HepG2 (cell line): ENCODE measurements around the gene RTKN2. TPM values are rescaled to one million over a fixed set of nuclear protein-coding genes. Genes with fewer than 3 reads are reported as not detected.
A peak's percentile ranks its signal among the peaks of the same experiment; 100 is the strongest.

Experiments
- ATAC-seq: fragments of 200-7000 bp; cut with Tn5 transposase; 3 replicates; pipeline ENCODE4 v1.9.1; 2020; ENCODE audit warnings: mild to moderate bottlenecking, moderate library complexity
- BruUV-seq: library from RNA; stranded (reverse); fragments of 400-500 nt; replicated peaks from 2 replicates; lab custom pipeline; 2021; lab: Mats Ljungman, UMichigan
- CTCF ChIA-PET: fragments of 300-600 bp; formaldehyde crosslinking; extraction: SDS; loops from one replicate; lab custom pipeline; 2021; ENCODE audit warnings: low total read pairs, inconsistent platforms, low intra/inter-chr PET ratio; lab: Yijun Ruan, JAX
- POLR2A ChIA-PET: fragments of 350-600 bp; sonication (Branson Sonifier 250); formaldehyde crosslinking; loops from one replicate; lab custom pipeline; 2020; ENCODE audit warnings: antibody characterized with exemption, inconsistent platforms; lab: Yijun Ruan, JAX
- DNase-seq: peaks from one replicate; pipeline ENCODE4 v3.0.0-alpha.2; 2015; ENCODE audit warnings: low spot score
- FAIRE-seq: peaks from 3 replicates; lab custom pipeline; 2011; peaks lifted over from hg19 to GRCh38; lab: Jason Lieb, UNC
- H2AFZ ChIP-seq: one replicate; pipeline ENCODE4 v1.6.1; 2011; ENCODE audit warnings: low read length, inconsistent platforms
- H3K27ac ChIP-seq: fragments of 300-600 bp; 3 replicates; pipeline ENCODE4 v1.8.0; 2011; ENCODE audit warnings: mixed run types, mild to moderate bottlenecking, mixed read lengths, low read length, inconsistent platforms; ENCODE audit not compliant: insufficient read depth; ENCODE audit errors: extremely low read length
- H3K27me3 ChIP-seq, 2 experiments: fragments of 200-600 bp in 1 of 2; 2 replicates in 1 of 2; 3 replicates in 1 of 2; pipeline versions ENCODE4 v1.6.0 to v1.8.0; 2011; ENCODE audit warnings: low read length in 2 of 2, mild to moderate bottlenecking in 2 of 2, moderate library complexity in 2 of 2, inconsistent platforms in 1 of 2; ENCODE audit not compliant: insufficient read depth in 2 of 2, control insufficient read depth in 1 of 2
- H3K36me3 ChIP-seq, 2 experiments: fragments of 200-600 bp in 1 of 2; replicated peaks in 1 of 2; 2 replicates in 1 of 2; 3 replicates in 1 of 2; pipeline versions ENCODE4 v1.5.1 to v1.8.0; 2011; ENCODE audit warnings: low read length in 2 of 2, inconsistent platforms in 1 of 2; ENCODE audit not compliant: insufficient read depth in 2 of 2, control insufficient read depth in 1 of 2
- H3K4me1 ChIP-seq: 2 replicates; pipeline ENCODE4 v1.5.1; 2012; ENCODE audit warnings: low read length, inconsistent platforms; ENCODE audit not compliant: insufficient read depth
- H3K4me2 ChIP-seq: 2 replicates; pipeline ENCODE4 v1.6.0; 2011; ENCODE audit warnings: low read depth, low read length, inconsistent platforms
- H3K4me3 ChIP-seq, 3 experiments: fragments of 200-600 bp in 1 of 3; sonication (generic), shearing (Covaris generic) in 1 of 3; replicated peaks in 1 of 3; 2 replicates each; pipeline ENCODE4 v1.5.1; 2011 to 2016; ENCODE audit warnings: low read length in 3 of 3, inconsistent platforms in 2 of 3, low read depth in 2 of 3, mild to moderate bottlenecking in 2 of 3, control low read depth in 1 of 3, mixed read lengths in 1 of 3; ENCODE audit not compliant: insufficient read depth in 1 of 3
- H3K79me2 ChIP-seq: one replicate; pipeline ENCODE4 v1.6.1; 2011; ENCODE audit warnings: low read length, inconsistent platforms; ENCODE audit not compliant: insufficient read depth
- H3K9ac ChIP-seq: 2 replicates; pipeline ENCODE4 v1.6.0; 2011; ENCODE audit warnings: mild to moderate bottlenecking, low read depth, low read length, inconsistent platforms; ENCODE audit not compliant: insufficient read depth
- H3K9me3 ChIP-seq: 2 replicates; pipeline ENCODE4 v1.5.1; 2012; ENCODE audit warnings: mild to moderate bottlenecking, low read length
- H4K20me1 ChIP-seq: 2 replicates; pipeline ENCODE4 v1.6.0; 2011; ENCODE audit warnings: inconsistent platforms, mild to moderate bottlenecking, low read length, moderate library complexity; ENCODE audit not compliant: insufficient read depth
- CBFB ChIP-seq: sonication (generic); formaldehyde crosslinking; IDR thresholded peaks from 2 replicates; pipeline ENCODE4 v1.4.0; 2020; ENCODE audit warnings: missing genetic modification reagents
- CREB3 ChIP-seq: sonication (generic); formaldehyde crosslinking; IDR thresholded peaks from 2 replicates; pipeline ENCODE4 v1.5.0; 2020; ENCODE audit warnings: missing genetic modification reagents
- HNRNPH1 ChIP-seq: fragments of 200-400 bp; formaldehyde crosslinking; optimal IDR thresholded peaks from 2 replicates; pipeline ENCODE3; 2017; ENCODE audit warnings: mild to moderate bottlenecking, low read depth, low read length
- NKX3-1 ChIP-seq: sonication (generic); formaldehyde crosslinking; IDR thresholded peaks from 2 replicates; pipeline ENCODE4 v1.5.0; 2020; ENCODE audit warnings: missing genetic modification reagents
- POGK ChIP-seq: sonication (generic); formaldehyde crosslinking; conservative IDR thresholded peaks from 2 replicates; pipeline ENCODE4 v1.8.0; 2022; ENCODE audit warnings: mild to moderate bottlenecking, moderate library complexity, missing genetic modification reagents
- RXRA ChIP-seq: sonication (generic); formaldehyde crosslinking; IDR thresholded peaks from 2 replicates; pipeline ENCODE4 v1.5.1; 2020; ENCODE audit warnings: missing genetic modification reagents
- SMC3 ChIP-seq: IDR thresholded peaks from 2 replicates; pipeline ENCODE4 v1.6.1; 2011; ENCODE audit warnings: low read length, improper control_type of control experiment
- SRY ChIP-seq: sonication (generic); formaldehyde crosslinking; IDR thresholded peaks from 2 replicates; pipeline ENCODE4 v1.8.0; 2022; ENCODE audit warnings: mild to moderate bottlenecking, missing genetic modification reagents
- TFDP2 ChIP-seq: sonication (generic); formaldehyde crosslinking; IDR thresholded peaks from 2 replicates; pipeline ENCODE4 v1.4.0; 2020; ENCODE audit warnings: missing genetic modification reagents
- ZFX ChIP-seq: sonication (generic); formaldehyde crosslinking; IDR thresholded peaks from 2 replicates; pipeline ENCODE4 v1.4.0; 2020; ENCODE audit warnings: mild to moderate bottlenecking, low read depth, missing genetic modification reagents, moderate library complexity
- ZNF138 ChIP-seq: sonication (generic); formaldehyde crosslinking; IDR thresholded peaks from 2 replicates; pipeline ENCODE4 v1.5.0; 2020; ENCODE audit warnings: mild to moderate bottlenecking, low read depth, missing genetic modification reagents
- ZNF143 ChIP-seq: sonication (generic); formaldehyde crosslinking; IDR thresholded peaks from 2 replicates; pipeline ENCODE4 v1.4.0; 2020; ENCODE audit warnings: missing genetic modification reagents
- ZNF766 ChIP-seq: sonication (generic); formaldehyde crosslinking; IDR thresholded peaks from 2 replicates; pipeline ENCODE4 v1.5.0; 2020; ENCODE audit warnings: missing genetic modification reagents, borderline replicate concordance
- ZNF782 ChIP-seq: sonication (generic); formaldehyde crosslinking; IDR thresholded peaks from 2 replicates; pipeline ENCODE4 v1.4.0; 2020; ENCODE audit warnings: missing genetic modification reagents, mild to moderate bottlenecking, borderline replicate concordance
- ZNF784 ChIP-seq: sonication (generic); formaldehyde crosslinking; IDR thresholded peaks from 2 replicates; pipeline ENCODE4 v1.5.1; 2020; ENCODE audit warnings: missing genetic modification reagents, mild to moderate bottlenecking, borderline replicate concordance
- ZSCAN30 ChIP-seq: sonication (generic); formaldehyde crosslinking; IDR thresholded peaks from 2 replicates; pipeline ENCODE4 v1.5.0; 2020; ENCODE audit warnings: mild to moderate bottlenecking, missing genetic modification reagents
- ZSCAN9 ChIP-seq: IDR thresholded peaks from 2 replicates; pipeline ENCODE4 v1.6.1; 2016; ENCODE audit warnings: borderline replicate concordance
- WGBS: methylation state at CpG from one replicate; pipeline ENCODE4 v1.1.6; 2017; ENCODE audit warnings: low lambda C conversion rate; 5-methylcytosine and 5-hydroxymethylcytosine counted together
- in situ Hi-C: cut with HindIII; loops from 2 replicates; pipeline ENCODE4 v1.10.0; 2017; ENCODE audit warnings: low pct_unique_long_range_greater_than_20kb; ENCODE audit not compliant: extremely low pct_ligation_motif_present
- intact Hi-C: fragments of 100-400 bp; cut with micrococcal nuclease; formaldehyde crosslinking; loops from one replicate; pipeline ENCODE4 v1.10.0; 2022; ENCODE audit not compliant: unreplicated experiment
- polyA plus RNA-seq, 8 experiments: library from polyadenylated mRNA; depleted of rRNA in 3 of 8; stranded (reverse) in 7 of 8; unstranded in 1 of 8; fragments of >200 nt; fragmentation: Illumina TruSeq in 4 of 8; extraction: Trizol in 4 of 8; gene quantifications; 2 replicates each; pipeline versions ENCODE4 v1.2.1 to v1.2.3, GENCODE V29; 2011 to 2016; ENCODE audit warnings: low read depth in 4 of 8, missing spikeins in 1 of 8, mixed read lengths in 1 of 8; ENCODE audit not compliant: insufficient read depth in 1 of 8
- total RNA-seq, 5 experiments: library from RNA; depleted of rRNA; stranded (reverse); fragments of >200 nt; fragmentation: Illumina TruSeq; extraction: Trizol; gene quantifications; 2 replicates each; pipeline ENCODE4 v1.2.3, GENCODE V29; 2016; ENCODE audit warnings: low read depth in 1 of 5
- TF ChIP-seq, protein P1 (sequence below): sonication (generic); formaldehyde crosslinking; IDR thresholded peaks from 2 replicates; pipeline ENCODE4 v1.4.0; 2020; ENCODE audit warnings: mild to moderate bottlenecking, low read depth, missing genetic modification reagents

The RTKN2 gene
- total and polyA plus RNA-seq, 2 of the 13 experiments (the other 11 are each of a cell fraction or from before 2014, with no cell fraction given), result 2.2 to 7.0 TPM

- TF ChIP-seq, protein P1, sequence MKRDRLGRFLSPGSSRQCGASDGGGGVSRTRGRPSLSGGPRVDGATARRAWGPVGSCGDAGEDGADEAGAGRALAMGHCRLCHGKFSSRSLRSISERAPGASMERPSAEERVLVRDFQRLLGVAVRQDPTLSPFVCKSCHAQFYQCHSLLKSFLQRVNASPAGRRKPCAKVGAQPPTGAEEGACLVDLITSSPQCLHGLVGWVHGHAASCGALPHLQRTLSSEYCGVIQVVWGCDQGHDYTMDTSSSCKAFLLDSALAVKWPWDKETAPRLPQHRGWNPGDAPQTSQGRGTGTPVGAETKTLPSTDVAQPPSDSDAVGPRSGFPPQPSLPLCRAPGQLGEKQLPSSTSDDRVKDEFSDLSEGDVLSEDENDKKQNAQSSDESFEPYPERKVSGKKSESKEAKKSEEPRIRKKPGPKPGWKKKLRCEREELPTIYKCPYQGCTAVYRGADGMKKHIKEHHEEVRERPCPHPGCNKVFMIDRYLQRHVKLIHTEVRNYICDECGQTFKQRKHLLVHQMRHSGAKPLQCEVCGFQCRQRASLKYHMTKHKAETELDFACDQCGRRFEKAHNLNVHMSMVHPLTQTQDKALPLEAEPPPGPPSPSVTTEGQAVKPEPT (CRISPR knock-in tag), result no peak
- TF ChIP-seq ZSCAN9 (CRISPR knock-in tag) (no peak), ZNF143 (CRISPR knock-in tag) (no peak), SMC3 (no peak), CBFB (no peak), ZNF138 (CRISPR knock-in tag) (no peak), CREB3 (CRISPR knock-in tag) (no peak)
Measured at GRCh38 chr10:62270020-62270419, 1.4 kb upstream of the RTKN2 start (continued).

DNA sequence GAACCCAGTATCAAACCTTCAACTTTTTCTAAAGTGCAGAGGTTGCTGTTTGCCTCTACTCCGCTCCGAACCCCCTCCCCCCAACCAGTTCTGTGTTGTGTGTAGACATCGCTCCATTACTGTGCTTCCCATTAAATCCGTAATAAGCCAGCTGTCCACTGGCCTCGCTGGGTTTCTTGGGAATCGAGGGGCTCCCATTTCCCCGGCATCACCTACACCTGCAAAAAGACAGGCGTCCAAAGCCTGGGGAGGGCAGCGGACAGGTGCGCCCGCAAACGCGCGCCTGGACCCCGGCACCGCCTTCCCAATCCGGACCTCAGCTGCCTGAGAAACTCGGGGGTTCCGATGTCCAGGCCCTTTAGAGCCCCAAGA lies 631 bp downstream of the RTKN2 start:
- no peaks in the 10 kb centered on the region for H3K27me3 ChIP-seq
- intact Hi-C loops (loop anchor here (2.0 to 10.0 kb wide), 6 partner anchors 104 to 537 kb away; partner anchors contain the start of genes ADO, ARID5B and ZNF365), in situ Hi-C loops (loop anchor here (25.0 kb wide), 1 partner anchor 544 kb away; the partner anchor contains the start of genes ADO and EGR2)
- 0% methylated on average over 7 of the region's 19 CpGs for WGBS
- H3K4me2 ChIP-seq, result peak overlapping the region; percentile 95
- peak overlapping the region; percentile 88 to 93 (median 90) for H3K4me3 ChIP-seq
- H3K79me2 ChIP-seq, result peaks cover 37% of the 10 kb centered on the region
- peaks cover 48% of the 10 kb centered on the region for H3K4me1 ChIP-seq
- ChIA-PET CTCF (no interaction called here), POLR2A (interaction anchor here (1.0 to 1.3 kb wide), 5 partner anchors 9 to 365 kb away, joined by 3 to 5 read pairs (median 3); no protein-coding TSS in a partner anchor)
- ATAC-seq (peak; percentile 36), FAIRE-seq (no peak), DNase-seq (no peak)
- no peaks in the 10 kb centered on the region for H4K20me1 ChIP-seq
- H3K27ac ChIP-seq, result peak overlapping the region; percentile 67
- H2AFZ ChIP-seq, result peak overlapping the region; percentile 39
- no peaks in the 10 kb centered on the region; a peak in 1 of 5 replicates for H3K36me3 ChIP-seq
- H3K9ac ChIP-seq, result peak overlapping the region; percentile 76
- TSS peak; percentile 68 for BruUV-seq
- H3K9me3 ChIP-seq, result no peaks in the 10 kb centered on the region
- TF ChIP-seq NKX3-1 (CRISPR knock-in tag), result no peak
- no peak for TF ChIP-seq ZFX
- TF ChIP-seq ZSCAN30 (CRISPR knock-in tag), result no peak
- no peak for TF ChIP-seq RXRA (CRISPR knock-in tag)
- no peak for TF ChIP-seq TFDP2 (CRISPR knock-in tag)
- TF ChIP-seq HNRNPH1, result no peak
- TF ChIP-seq ZNF782 (CRISPR knock-in tag), result no peak
- no peak for TF ChIP-seq ZNF784 (CRISPR knock-in tag)
- no peak for TF ChIP-seq SRY
- no peak for TF ChIP-seq ZNF766 (CRISPR knock-in tag)
- TF ChIP-seq POGK (CRISPR knock-in tag), result no peak
